H9 (cell line): ENCODE data around the gene BPIFB4. TPM values are rescaled to one million over a fixed set of nuclear protein-coding genes. Genes with fewer than 3 reads are reported as not detected.

Source experiments
- DNase-seq: peaks from one replicate; pipeline ENCODE4 v3.0.0-alpha.2; 2017
- H2AFZ ChIP-seq: one replicate; pipeline ENCODE4 v1.6.1; 2013; ENCODE audit warnings: mild to moderate bottlenecking, low read length, control low read depth, moderate library complexity
- H2AK5ac ChIP-seq: 2 replicates; pipeline ENCODE4 v1.6.1; 2013; ENCODE audit warnings: low read length, control low read depth, mixed read lengths; ENCODE audit not compliant: insufficient read length
- H2BK120ac ChIP-seq: one replicate; pipeline ENCODE4 v1.6.1; 2013; ENCODE audit warnings: low read depth, mild to moderate bottlenecking, low read length, control low read depth, inconsistent platforms; ENCODE audit not compliant: poor library complexity, severe bottlenecking
- H2BK12ac ChIP-seq: 2 replicates; pipeline ENCODE4 v1.6.1; 2013; ENCODE audit warnings: low read length, control low read depth, mixed read lengths, low read depth; ENCODE audit not compliant: insufficient read length
- H2BK15ac ChIP-seq: 2 replicates; pipeline ENCODE4 v1.6.1; 2013; ENCODE audit warnings: low read depth, low read length, control low read depth
- H2BK20ac ChIP-seq: one replicate; pipeline ENCODE4 v1.6.1; 2013; ENCODE audit warnings: low read depth, mild to moderate bottlenecking, low read length, control low read depth, inconsistent platforms; ENCODE audit not compliant: poor library complexity, severe bottlenecking
- H2BK5ac ChIP-seq: 2 replicates; pipeline ENCODE4 v1.6.1; 2013; ENCODE audit warnings: low read length, control low read depth, mixed read lengths; ENCODE audit not compliant: insufficient read length
- H3K14ac ChIP-seq: 2 replicates; pipeline ENCODE4 v1.6.1; 2013; ENCODE audit warnings: low read length, control low read depth; ENCODE audit not compliant: insufficient read depth
- H3K18ac ChIP-seq: 2 replicates; pipeline ENCODE4 v1.6.1; 2013; ENCODE audit warnings: low read depth, mild to moderate bottlenecking, mixed read lengths, low read length, control low read depth; ENCODE audit not compliant: insufficient read length
- H3K23ac ChIP-seq: 2 replicates; pipeline ENCODE4 v1.6.1; 2013; ENCODE audit warnings: low read length, control low read depth, mixed read lengths, low read depth; ENCODE audit not compliant: insufficient read length
- H3K23me2 ChIP-seq: 2 replicates; pipeline ENCODE4 v1.6.1; 2013; ENCODE audit warnings: low read depth, mild to moderate bottlenecking, mixed read lengths, low read length, control low read depth; ENCODE audit not compliant: insufficient read length, poor library complexity, severe bottlenecking
- H3K27ac ChIP-seq: 2 replicates; pipeline ENCODE4 v1.5.1; 2013; ENCODE audit warnings: low read length, control low read depth, mixed read lengths, low read depth; ENCODE audit not compliant: insufficient read length
- H3K27me3 ChIP-seq: 2 replicates; pipeline ENCODE4 v1.6.1; 2013; ENCODE audit warnings: low read length, control low read depth, inconsistent platforms; ENCODE audit not compliant: insufficient read depth
- H3K4ac ChIP-seq: 2 replicates; pipeline ENCODE4 v1.6.1; 2013; ENCODE audit warnings: low read depth, mild to moderate bottlenecking, control low read depth, inconsistent platforms, low read length, moderate library complexity
- H3K4me1 ChIP-seq: 2 replicates; pipeline ENCODE4 v1.6.1; 2013; ENCODE audit warnings: low read length, control low read depth, inconsistent platforms; ENCODE audit not compliant: insufficient read depth
- H3K4me2 ChIP-seq: 2 replicates; pipeline ENCODE4 v1.6.1; 2013; ENCODE audit warnings: low read length, control low read depth, mixed read lengths; ENCODE audit not compliant: insufficient read length, insufficient read depth
- H3K56ac ChIP-seq: 2 replicates; pipeline ENCODE4 v1.6.1; 2013; ENCODE audit warnings: low read depth, mild to moderate bottlenecking, mixed read lengths, low read length, control low read depth; ENCODE audit not compliant: insufficient read length
- H3K79me1 ChIP-seq: 2 replicates; pipeline ENCODE4 v1.6.1; 2013; ENCODE audit warnings: low read depth, mild to moderate bottlenecking, moderate library complexity, low read length, control low read depth, inconsistent platforms; ENCODE audit not compliant: insufficient read depth, poor library complexity, severe bottlenecking
- H3K79me2 ChIP-seq: 2 replicates; pipeline ENCODE4 v1.6.1; 2013; ENCODE audit warnings: low read length, control low read depth, inconsistent platforms; ENCODE audit not compliant: insufficient read depth
- H3K9ac ChIP-seq: 2 replicates; pipeline ENCODE4 v1.6.1; 2013; ENCODE audit warnings: low read length, control low read depth, mixed read lengths; ENCODE audit not compliant: insufficient read length; ENCODE audit errors: extremely low read depth
- H3K9me3 ChIP-seq: one replicate; pipeline ENCODE4 v1.6.1; 2013; ENCODE audit warnings: low read depth, low read length, inconsistent platforms; ENCODE audit not compliant: control insufficient read depth
- H3T11ph ChIP-seq: one replicate; pipeline ENCODE4 v1.6.1; 2013; ENCODE audit warnings: mild to moderate bottlenecking, low read length, control low read depth, inconsistent platforms
- H4K20me1 ChIP-seq: one replicate; pipeline ENCODE4 v1.6.1; 2013; ENCODE audit not compliant: control insufficient read depth, insufficient read length, insufficient read depth
- H4K5ac ChIP-seq: 2 replicates; pipeline ENCODE4 v1.6.1; 2013; ENCODE audit warnings: low read depth, mild to moderate bottlenecking, mixed read lengths, low read length, control low read depth; ENCODE audit not compliant: insufficient read length
- H4K8ac ChIP-seq: replicated peaks from 2 replicates; pipeline ENCODE4 v1.6.1; 2013; ENCODE audit warnings: low read length, control low read depth, mixed read lengths, low read depth; ENCODE audit not compliant: insufficient read length
- H4K91ac ChIP-seq: 2 replicates; pipeline ENCODE4 v1.6.1; 2013; ENCODE audit warnings: low read depth, mild to moderate bottlenecking, moderate library complexity, mixed read lengths, low read length, control low read depth; ENCODE audit not compliant: insufficient read length
- H3K27ac Mint-ChIP-seq, 3 experiments: 2 replicates in 2 of 3; 3 replicates in 1 of 3; pipeline ENCODE4 v1.8.0; 2020 to 2021; ENCODE audit warnings: mixed read lengths in 3 of 3, mild to moderate bottlenecking in 1 of 3, moderate library complexity in 1 of 3
- H3K27me3 Mint-ChIP-seq: 2 replicates; pipeline ENCODE4 v1.8.0; 2021; ENCODE audit warnings: low read depth, mild to moderate bottlenecking, moderate library complexity, mixed read lengths
- H3K36me3 Mint-ChIP-seq, 3 experiments: 2 replicates in 2 of 3; 3 replicates in 1 of 3; pipeline ENCODE4 v1.8.0; 2020 to 2021; ENCODE audit warnings: low read depth in 3 of 3, mixed read lengths in 3 of 3; ENCODE audit not compliant: insufficient read depth in 1 of 3
- H3K4me1 Mint-ChIP-seq, 2 experiments: 2 replicates each; pipeline ENCODE4 v1.8.0; 2020; ENCODE audit warnings: mixed read lengths in 2 of 2
- H3K4me3 Mint-ChIP-seq, 2 experiments: 2 replicates in 1 of 2; 3 replicates in 1 of 2; pipeline ENCODE4 v1.8.0; 2020 to 2021; ENCODE audit warnings: mild to moderate bottlenecking in 2 of 2, mixed read lengths in 2 of 2, moderate library complexity in 1 of 2
- H3K9me3 Mint-ChIP-seq, 2 experiments: 2 replicates in 1 of 2; 3 replicates in 1 of 2; pipeline ENCODE4 v1.8.0; 2020; ENCODE audit warnings: mild to moderate bottlenecking in 2 of 2, mixed read lengths in 2 of 2, moderate library complexity in 1 of 2
- CTCF ChIP-seq: fragments of 200-600 bp; sonication (generic); conservative IDR thresholded peaks from 3 replicates; pipeline ENCODE4 v1.8.0; 2021; ENCODE audit warnings: antibody characterized with exemption, mild to moderate bottlenecking
- WGBS: extraction: QIAGEN DNeasy Blood & Tissue Kit; methylation state at CpG from one replicate; pipeline ENCODE4 v1.1.7; 2013; ENCODE audit warnings: missing lambda C conversion rate, low lambda C conversion rate, mixed read lengths; ENCODE audit not compliant: insufficient read length; ENCODE audit errors: extremely low coverage; 5-methylcytosine and 5-hydroxymethylcytosine counted together
- total RNA-seq: library from RNA; stranded (reverse); gene quantifications from 2 replicates; pipeline ENCODE4 v1.2.1, GENCODE V29; 2021

Gene BPIFB4
- total RNA-seq, 1 experiment from 2014 or later = not detected

DNA sequence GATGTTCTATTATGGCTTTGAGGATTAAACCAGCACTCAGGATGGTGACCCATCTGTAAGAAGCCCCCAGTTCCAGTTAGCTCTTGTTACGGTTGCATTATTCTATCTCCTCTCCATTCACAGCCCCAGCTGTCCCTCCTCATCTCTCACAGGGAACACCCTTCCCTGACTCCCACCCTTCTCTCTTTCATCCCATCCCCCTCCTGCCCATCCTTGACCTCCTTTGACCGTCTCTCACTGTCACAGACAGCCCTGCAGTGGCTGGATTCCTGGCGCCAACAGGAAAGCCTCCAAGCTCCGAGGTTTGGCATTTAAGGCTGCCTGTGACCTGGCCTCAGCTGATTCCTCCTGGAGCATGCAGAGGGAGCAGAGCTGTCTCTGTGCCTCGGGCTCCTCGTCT is 4.2 kb upstream of the BPIFB4 start:
- WGBS = no CpG with 5 or more reads among the region's 6 CpGs
- Histone ChIP-seq H2BK20ac (no peak overlapping the region), H3K56ac (no peak overlapping the region), H4K91ac (no peak overlapping the region), H3T11ph (no peak overlapping the region), H4K20me1 (peaks cover 2% of the 10 kb centered on the region), H3K27me3 (no peaks in the 10 kb centered on the region), H3K4ac (no peak overlapping the region), H4K5ac (no peak overlapping the region), H3K9me3 (no peaks in the 10 kb centered on the region), H3K23me2 (no peaks in the 10 kb centered on the region), H2BK5ac (no peak overlapping the region), H3K79me1 (no peaks in the 10 kb centered on the region), H2BK15ac (no peak overlapping the region), H4K8ac (no peak overlapping the region), H2AFZ (no peak overlapping the region), H3K27ac (no peak overlapping the region), H2BK120ac (no peak overlapping the region), H3K14ac (no peak overlapping the region), H3K23ac (no peak overlapping the region), H2AK5ac (no peak overlapping the region), H2BK12ac (no peak overlapping the region), H3K9ac (no peak overlapping the region), H3K4me2 (no peak overlapping the region), H3K18ac (no peak overlapping the region), H3K79me2 (no peaks in the 10 kb centered on the region), H3K4me1 (no peaks in the 10 kb centered on the region)
- Mint-ChIP-seq H3K36me3 (no peaks in the 10 kb centered on the region), H3K27ac (no peak overlapping the region), H3K4me3 (no peak overlapping the region), H3K9me3 (no peaks in the 10 kb centered on the region; a peak in 1 of 5 replicates), H3K27me3 (peaks cover 20% of the 10 kb centered on the region), H3K4me1 (peaks cover 0 to 3% of the 10 kb centered on the region in 2 experiments; a peak in 1 of 4 replicates)
- TF ChIP-seq CTCF = no peak
- DNase-seq = no peak
